ENCODE results near the gene CYTH3. TPM values are rescaled to one million over a fixed set of nuclear protein-coding genes. Genes with fewer than 3 reads are reported as not detected.

CYTH3 gene
- total and polyA plus RNA-seq, 2 of the 13 experiments (the other 11 are each of a cell fraction or from before 2014, with no cell fraction given): 3.1 to 3.8 TPM

GRCh38 chr7:6136475-6136874 lies 135.9 kb downstream of the CYTH3 start (continued):
- TF ChIP-seq SNAPC2 (CRISPR knock-in tag; IDR thresholded peaks at IDR 0.05): no peak
- no peak for TF ChIP-seq ZNF331 (CRISPR knock-in tag; IDR thresholded peaks at IDR 0.05)
- TF ChIP-seq CCAR2 (optimal IDR thresholded peaks at IDR 0.05; ENCODE audit: low read depth, low read length): no peak
- TF ChIP-seq ZNF816 (CRISPR knock-in tag; IDR thresholded peaks at IDR 0.05; ENCODE audit: borderline replicate concordance): no peak
- TF ChIP-seq SRSF1 (optimal IDR thresholded peaks at IDR 0.05; ENCODE audit: low read depth, low read length): no peak
- no peak for TF ChIP-seq GLI4 (CRISPR knock-in tag; IDR thresholded peaks at IDR 0.05; ENCODE audit: borderline replicate concordance)
- TF ChIP-seq CBX2 (IDR thresholded peaks at IDR 0.05; ENCODE audit: low read depth, low read length): no peak
- no peak for TF ChIP-seq CBX2 (CRISPR knock-in tag; IDR thresholded peaks at IDR 0.05; ENCODE audit: low read depth)
- TF ChIP-seq SOX6 (IDR thresholded peaks at IDR 0.05): no peak
- TF ChIP-seq SOX6 (CRISPR knock-in tag; IDR thresholded peaks at IDR 0.05): no peak

- no peaks in the 10 kb centered on the region for H3K27me3 ChIP-seq (ENCODE audit: control insufficient read depth in 1 of 2, insufficient read depth in 2 of 2, low read length in 2 of 2)
- H3K36me3 ChIP-seq (replicated peaks in 1 of 2; ENCODE audit: control insufficient read depth in 1 of 2, insufficient read depth in 2 of 2, low read length in 2 of 2): peaks cover 14 to 32% of the 10 kb centered on the region in 2 experiments
- no peak overlapping the region for H3K9ac ChIP-seq (ENCODE audit: insufficient read depth, low read depth, low read length)
- H2AFZ ChIP-seq (ENCODE audit: low read length): no peak overlapping the region
- H3K27ac ChIP-seq (ENCODE audit: extremely low read length, insufficient read depth, low read length): no peak overlapping the region
- no peak for DNase-seq (ENCODE audit: low spot score)
- H4K20me1 ChIP-seq (ENCODE audit: insufficient read depth, low read length): no peaks in the 10 kb centered on the region
- no TSS peak for BruUV-seq (replicated peaks)
- ChIA-PET CTCF (ENCODE audit: low intra/inter-chr PET ratio, low total read pairs) (no interaction called here), POLR2A (interaction anchor here (1.4 to 2.6 kb wide), 2 partner anchors 125 to 127 kb away, joined by 8 to 16 read pairs; partner anchors contain the start of genes AIMP2 and PMS2)
- H3K4me3 ChIP-seq (replicated peaks in 1 of 3; ENCODE audit: insufficient read depth in 1 of 3, low read depth in 2 of 3, low read length in 3 of 3): no peak overlapping the region
- intact Hi-C loops (cut with micrococcal nuclease; ENCODE audit: unreplicated experiment): no loop called here
- no peaks in the 10 kb centered on the region for H3K79me2 ChIP-seq (ENCODE audit: insufficient read depth, low read length)
- in situ Hi-C loops (cut with HindIII; ENCODE audit: extremely low pct_ligation_motif_present, low pct_unique_long_range_greater_than_20kb): no loop called here
- H3K9me3 ChIP-seq (ENCODE audit: low read length): no peaks in the 10 kb centered on the region
- no peaks in the 10 kb centered on the region for H3K4me1 ChIP-seq (ENCODE audit: insufficient read depth, low read length)
- no peak overlapping the region for H3K4me2 ChIP-seq (ENCODE audit: low read depth, low read length)
- 92% methylated on average over 1 of the region's 1 CpG for WGBS (ENCODE audit: low lambda C conversion rate)
- no peak for FAIRE-seq
- no peak for ATAC-seq
- TF ChIP-seq ZNF564 (CRISPR knock-in tag; IDR thresholded peaks at IDR 0.05) (no peak), RFXANK (CRISPR knock-in tag; IDR thresholded peaks at IDR 0.05) (no peak), THAP9 (CRISPR knock-in tag; IDR thresholded peaks at IDR 0.05; ENCODE audit: borderline replicate concordance) (no peak), ZNF549 (CRISPR knock-in tag; IDR thresholded peaks at IDR 0.05) (no peak), ZNF276 (CRISPR knock-in tag; IDR thresholded peaks at IDR 0.05; ENCODE audit: low read depth) (no peak), ZSCAN29 (CRISPR knock-in tag; conservative IDR thresholded peaks at IDR 0.05) (no peak), ZNF879 (CRISPR knock-in tag; IDR thresholded peaks at IDR 0.05) (no peak), PRDM15 (CRISPR knock-in tag; IDR thresholded peaks at IDR 0.05) (no peak)
Observed at GRCh38 chr7:6133249-6133648, 139.2 kb downstream of the CYTH3 start.
